CD4-positive, alpha-beta memory T cell (primary cell): Measurements from ENCODE around the gene COLEC12. TPM values are rescaled to one million over a fixed set of nuclear protein-coding genes. Genes with fewer than 3 reads are reported as not detected.

ENCODE experiments used
- CTCF ChIA-PET: fragments of 350-600 bp; sonication (Branson Sonifier 250); formaldehyde crosslinking; loops from one replicate; lab custom pipeline; 2021; ENCODE audit warnings: inconsistent platforms; ENCODE audit not compliant: partially characterized antibody; lab: Charles Lee
- POLR2A ChIA-PET: fragments of 350-600 bp; sonication (Branson Sonifier 250); formaldehyde crosslinking; loops from one replicate; lab custom pipeline; 2021; ENCODE audit not compliant: partially characterized antibody; lab: Charles Lee
- DNase-seq, 5 donors: peaks; one replicate each; pipeline versions ENCODE4 v3.0.0 to v3.0.0-alpha.2; 2020 to 2022; ENCODE audit warnings: mixed read lengths in 1 of 5
- H3K27ac ChIP-seq: one replicate; pipeline ENCODE4 v1.7.0; 2013; ENCODE audit warnings: low read depth, low read length
- H3K27me3 ChIP-seq: 2 replicates; pipeline ENCODE4 v1.7.0; 2013; ENCODE audit warnings: mild to moderate bottlenecking, low read length, moderate library complexity; ENCODE audit not compliant: insufficient read depth
- H3K36me3 ChIP-seq: 2 replicates; pipeline ENCODE4 v1.7.0; 2013; ENCODE audit warnings: mild to moderate bottlenecking, low read length, moderate library complexity; ENCODE audit not compliant: insufficient read depth
- H3K4me1 ChIP-seq: 2 replicates; pipeline ENCODE4 v1.7.0; 2013; ENCODE audit warnings: mild to moderate bottlenecking, low read length, moderate library complexity; ENCODE audit not compliant: insufficient read depth
- H3K4me3 ChIP-seq, 2 donors: one replicate each; pipeline ENCODE4 v1.7.0; 2013; ENCODE audit warnings: low read length in 2 of 2, mild to moderate bottlenecking in 1 of 2
- H3K9me3 ChIP-seq, 2 donors: one replicate each; pipeline ENCODE4 v1.7.0; 2013; ENCODE audit warnings: low read length in 2 of 2, control low read depth in 1 of 2; ENCODE audit not compliant: control insufficient read depth in 1 of 2
- H3K27ac Mint-ChIP-seq, 7 donors: one replicate each; pipeline ENCODE4 v1.8.0; 2020 to 2021; ENCODE audit warnings: mixed read lengths in 7 of 7, mild to moderate bottlenecking in 6 of 7, inconsistent platforms in 3 of 7, moderate library complexity in 3 of 7
- H3K27me3 Mint-ChIP-seq, 2 donors: one replicate each; pipeline ENCODE4 v1.8.0; 2020 to 2021; ENCODE audit warnings: mixed read lengths in 2 of 2
- H3K36me3 Mint-ChIP-seq, 2 donors: one replicate each; pipeline ENCODE4 v1.8.0; 2020 to 2021; ENCODE audit warnings: mixed read lengths in 2 of 2, inconsistent platforms in 1 of 2, mild to moderate bottlenecking in 1 of 2
- H3K4me1 Mint-ChIP-seq, 4 donors: one replicate each; pipeline ENCODE4 v1.8.0; 2020 to 2021; ENCODE audit warnings: mixed read lengths in 4 of 4, mild to moderate bottlenecking in 1 of 4
- H3K4me3 Mint-ChIP-seq, 8 donors: one replicate each; pipeline ENCODE4 v1.8.0; 2020 to 2021; ENCODE audit warnings: mixed read lengths in 8 of 8, mild to moderate bottlenecking in 7 of 8, moderate library complexity in 6 of 8, inconsistent platforms in 3 of 8
- H3K9me3 Mint-ChIP-seq, 8 donors: one replicate each; pipeline ENCODE4 v1.8.0; 2020 to 2021; ENCODE audit warnings: mixed read lengths in 8 of 8, mild to moderate bottlenecking in 5 of 8, inconsistent platforms in 3 of 8, moderate library complexity in 1 of 8
- intact Hi-C: fragments of 100-400 bp; cut with micrococcal nuclease; formaldehyde crosslinking; loops from one replicate; pipeline ENCODE4 v1.15.1; 2023
- polyA plus RNA-seq, 2 donors: library from polyadenylated mRNA; unstranded; fragments of 300-500 nt; fragmentation: Illumina TruSeq; gene quantifications; one replicate each; pipeline ENCODE4 v1.2.3, GENCODE V29; 2021
- total RNA-seq, 2 experiments: library from RNA; stranded (reverse); gene quantifications; one replicate each; pipeline ENCODE4 v1.2.3, GENCODE V29; 2021

The COLEC12 gene
- total RNA-seq (under 1 TPM; 0.17 to 0.28 TPM), polyA plus RNA-seq (not detected)

DNA sequence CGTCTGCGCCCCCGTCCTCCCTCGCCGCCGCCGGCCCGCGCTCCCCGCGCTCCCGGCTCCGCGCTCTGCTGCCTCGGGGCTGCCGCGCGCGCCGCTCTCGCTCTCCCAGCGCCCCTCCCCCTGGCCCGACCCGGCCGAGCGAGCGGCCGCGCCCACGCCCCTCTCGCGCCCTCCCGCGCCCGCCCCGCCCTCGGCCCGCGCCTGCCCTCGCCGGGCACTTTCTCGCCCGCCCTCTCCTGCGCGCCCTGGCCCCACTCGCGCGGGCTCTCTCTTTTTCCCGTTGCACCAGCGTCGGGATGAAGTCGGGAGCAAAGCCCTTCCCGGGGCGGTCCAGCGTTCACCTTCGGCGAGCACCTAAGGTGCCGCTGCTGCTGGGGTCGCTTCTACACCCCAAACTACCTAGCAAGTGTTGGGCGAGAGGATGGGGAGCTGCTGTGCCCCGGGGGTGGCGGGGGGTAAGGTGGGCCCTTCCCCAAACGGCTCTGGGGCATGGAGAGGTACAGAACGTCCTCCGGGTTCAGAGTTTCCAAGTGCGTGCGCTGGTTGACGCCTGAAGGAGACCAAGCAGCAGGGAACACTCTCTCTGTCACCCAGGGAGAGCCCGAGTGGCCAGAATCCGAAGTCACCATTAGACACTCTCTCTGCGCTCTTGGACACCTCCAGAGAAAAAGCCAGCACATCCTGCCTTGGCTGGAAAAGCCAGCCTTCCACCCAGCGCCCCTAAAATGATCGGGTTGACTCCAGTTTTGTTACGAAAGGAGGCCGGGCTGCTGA, at the start of gene COLEC12:
TSS of gene COLEC12 (minus strand) at position 70 of the 774 bp plus-strand sequence. CDS start 187 bp downstream, outside the sequence.
- Mint-ChIP-seq H3K36me3 (no peaks in the 10 kb centered on the region), H3K9me3 (peaks cover 0 to 2% (median 0%) of the 10 kb centered on the region in 8 donors), H3K27ac (no peak within 1 kb of the TSS), H3K4me1 (peaks cover 0 to 14% (median 2%) of the 10 kb centered on the region in 4 donors), H3K27me3 (peaks cover 16 to 35% of the 10 kb centered on the region in 2 donors), H3K4me3 (peak within 1 kb of the TSS in 3 of 8 donors; percentile 7 to 43 (median 15))
- no peak for DNase-seq
- H3K4me3 ChIP-seq: no peak within 1 kb of the TSS
- H3K27ac ChIP-seq: no peak within 1 kb of the TSS
- POLR2A ChIA-PET: no interaction called here
- no peaks in the 10 kb centered on the region for H3K9me3 ChIP-seq
- CTCF ChIA-PET: no interaction called here
- intact Hi-C loops: no loop called here
- H3K27me3 ChIP-seq: peaks cover 13% of the 10 kb centered on the region
- no peaks in the 10 kb centered on the region for H3K4me1 ChIP-seq
- no peaks in the 10 kb centered on the region for H3K36me3 ChIP-seq

DNA sequence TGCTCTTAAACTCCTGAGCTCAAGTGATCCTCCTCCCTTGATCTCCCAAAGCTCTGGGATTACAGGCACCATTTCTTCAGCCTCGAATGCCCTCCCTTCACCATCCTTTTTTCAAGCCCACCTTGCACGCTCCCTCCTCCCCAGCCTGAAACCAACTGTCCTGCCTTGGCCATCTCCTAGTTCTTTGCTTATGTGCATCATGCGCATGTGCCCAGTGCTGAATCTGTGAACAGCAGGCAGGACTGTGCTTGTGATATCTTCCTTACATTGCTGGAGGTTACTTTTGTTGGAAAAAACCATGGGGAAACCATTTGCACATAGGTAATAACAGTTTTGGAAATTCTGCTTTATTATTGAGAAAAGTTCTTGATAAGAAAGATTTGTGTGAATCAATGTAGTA, 49.5 kb upstream of the COLEC12 start:
- H3K4me3 Mint-ChIP-seq: no peak overlapping the region
- no peak overlapping the region for H3K4me3 ChIP-seq
- peak overlapping the region in 1 of 7 donors; percentile 29 for H3K27ac Mint-ChIP-seq
- intact Hi-C loops: no loop called here
- DNase-seq: no peak
- no peaks in the 10 kb centered on the region for H3K36me3 Mint-ChIP-seq
- ChIA-PET CTCF (no interaction called here), POLR2A (no interaction called here)
- H3K27me3 ChIP-seq: no peaks in the 10 kb centered on the region
- peaks cover 0 to 2% (median 0%) of the 10 kb centered on the region in 8 donors for H3K9me3 Mint-ChIP-seq
- no peaks in the 10 kb centered on the region for H3K4me1 Mint-ChIP-seq
- no peaks in the 10 kb centered on the region for H3K4me1 ChIP-seq
- H3K27ac ChIP-seq: no peak overlapping the region
- no peaks in the 10 kb centered on the region for H3K36me3 ChIP-seq
- H3K27me3 Mint-ChIP-seq: peaks cover 5 to 11% of the 10 kb centered on the region in 2 donors
- no peaks in the 10 kb centered on the region for H3K9me3 ChIP-seq

- no peaks in the 10 kb centered on the region for H3K9me3 ChIP-seq
- H3K36me3 ChIP-seq: no peaks in the 10 kb centered on the region
- H3K27ac Mint-ChIP-seq: no peak overlapping the region
- DNase-seq: no peak
- no peak overlapping the region for H3K27ac ChIP-seq
- no peaks in the 10 kb centered on the region for H3K4me1 ChIP-seq
- no peak overlapping the region for H3K4me3 Mint-ChIP-seq
- H3K4me3 ChIP-seq: no peak overlapping the region
- no peaks in the 10 kb centered on the region for H3K36me3 Mint-ChIP-seq
- no peaks in the 10 kb centered on the region for H3K4me1 Mint-ChIP-seq
- ChIA-PET CTCF (no interaction called here), POLR2A (no interaction called here)
- peaks cover 0 to 3% (median 0%) of the 10 kb centered on the region in 8 donors for H3K9me3 Mint-ChIP-seq
- H3K27me3 Mint-ChIP-seq: peaks cover 0 to 3% of the 10 kb centered on the region in 2 donors
- intact Hi-C loops: no loop called here
- no peaks in the 10 kb centered on the region for H3K27me3 ChIP-seq
Measured at GRCh38 chr18:543447-544078, 43.1 kb upstream of the COLEC12 start.

GRCh38 chr18:533995-534601, 33.6 kb upstream of the COLEC12 start:
- no peak overlapping the region for H3K4me3 Mint-ChIP-seq
- no peaks in the 10 kb centered on the region for H3K4me1 ChIP-seq
- CTCF ChIA-PET: no interaction called here
- H3K9me3 Mint-ChIP-seq: peaks cover 0 to 7% (median 0%) of the 10 kb centered on the region in 8 donors
- no peak overlapping the region for H3K4me3 ChIP-seq
- no peak overlapping the region for H3K27ac ChIP-seq
- POLR2A ChIA-PET: no interaction called here
- no peaks in the 10 kb centered on the region for H3K36me3 ChIP-seq
- DNase-seq: no peak
- peaks cover 5 to 14% of the 10 kb centered on the region in 2 donors for H3K27me3 Mint-ChIP-seq
- no peaks in the 10 kb centered on the region for H3K9me3 ChIP-seq
- no peaks in the 10 kb centered on the region for H3K27me3 ChIP-seq
- H3K27ac Mint-ChIP-seq: no peak overlapping the region
- H3K4me1 Mint-ChIP-seq: no peaks in the 10 kb centered on the region
- intact Hi-C loops: no loop called here
- H3K36me3 Mint-ChIP-seq: no peaks in the 10 kb centered on the region

GRCh38 chr18:532632-533031, 32.1 kb upstream of the COLEC12 start:
- POLR2A ChIA-PET: no interaction called here
- Histone ChIP-seq H3K36me3 (no peaks in the 10 kb centered on the region), H3K9me3 (no peaks in the 10 kb centered on the region), H3K27ac (no peak overlapping the region), H3K27me3 (no peaks in the 10 kb centered on the region), H3K4me1 (no peaks in the 10 kb centered on the region), H3K4me3 (no peak overlapping the region)
- Mint-ChIP-seq H3K4me1 (no peaks in the 10 kb centered on the region), H3K36me3 (no peaks in the 10 kb centered on the region), H3K4me3 (no peak overlapping the region), H3K9me3 (peaks cover 0 to 7% (median 1%) of the 10 kb centered on the region in 8 donors), H3K27me3 (peaks cover 7 to 17% of the 10 kb centered on the region in 2 donors), H3K27ac (no peak overlapping the region)
- intact Hi-C loops: no loop called here
- CTCF ChIA-PET: no interaction called here
- DNase-seq: no peak

GRCh38 chr18:532018-532417, 31.5 kb upstream of the COLEC12 start:
- no peaks in the 10 kb centered on the region for H3K36me3 Mint-ChIP-seq
- H3K9me3 ChIP-seq: no peaks in the 10 kb centered on the region
- peaks cover 10 to 21% of the 10 kb centered on the region in 2 donors for H3K27me3 Mint-ChIP-seq
- H3K9me3 Mint-ChIP-seq: peaks cover 0 to 7% (median under 1%) of the 10 kb centered on the region in 8 donors
- no peaks in the 10 kb centered on the region for H3K36me3 ChIP-seq
- no peak overlapping the region for H3K4me3 ChIP-seq
- no peak overlapping the region for H3K27ac Mint-ChIP-seq
- no peak for DNase-seq
- ChIA-PET POLR2A (no interaction called here), CTCF (no interaction called here)
- intact Hi-C loops: no loop called here
- H3K4me1 ChIP-seq: no peaks in the 10 kb centered on the region
- no peak overlapping the region for H3K27ac ChIP-seq
- no peaks in the 10 kb centered on the region for H3K4me1 Mint-ChIP-seq
- H3K27me3 ChIP-seq: no peaks in the 10 kb centered on the region
- no peak overlapping the region for H3K4me3 Mint-ChIP-seq

DNA sequence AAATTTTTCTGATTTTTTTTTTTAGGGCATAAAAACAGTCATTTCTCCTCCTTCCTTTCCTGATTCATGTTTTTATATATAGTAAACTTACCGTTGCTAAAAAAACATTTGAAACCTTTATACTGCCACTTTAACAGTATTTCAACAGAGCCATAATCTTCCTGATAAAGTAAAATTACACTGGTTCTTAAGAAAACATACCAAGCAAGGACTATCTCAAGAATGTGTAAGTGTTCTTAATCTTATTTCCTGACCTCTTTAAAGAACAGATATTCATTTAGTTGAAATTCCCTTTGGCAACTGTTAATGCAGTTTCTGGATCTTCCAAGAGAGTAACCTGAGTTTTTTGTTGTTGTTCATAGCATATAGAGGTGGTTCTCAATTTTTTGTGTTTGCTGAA, 26.6 kb upstream of the COLEC12 start:
- H3K9me3 Mint-ChIP-seq: peaks cover 0 to 3% (median 0%) of the 10 kb centered on the region in 8 donors
- no peaks in the 10 kb centered on the region for H3K36me3 Mint-ChIP-seq
- Histone ChIP-seq H3K36me3 (no peaks in the 10 kb centered on the region), H3K4me1 (no peaks in the 10 kb centered on the region), H3K27me3 (no peaks in the 10 kb centered on the region), H3K4me3 (no peak overlapping the region), H3K27ac (no peak overlapping the region), H3K9me3 (no peaks in the 10 kb centered on the region)
- ChIA-PET CTCF (no interaction called here), POLR2A (no interaction called here)
- peaks cover 13 to 22% of the 10 kb centered on the region in 2 donors for H3K27me3 Mint-ChIP-seq
- no peak for DNase-seq
- no peaks in the 10 kb centered on the region for H3K4me1 Mint-ChIP-seq
- no peak overlapping the region for H3K27ac Mint-ChIP-seq
- intact Hi-C loops: no loop called here
- H3K4me3 Mint-ChIP-seq: no peak overlapping the region
